ENCODE measurements around the gene TIMM44.

The TIMM44 gene, protein sequence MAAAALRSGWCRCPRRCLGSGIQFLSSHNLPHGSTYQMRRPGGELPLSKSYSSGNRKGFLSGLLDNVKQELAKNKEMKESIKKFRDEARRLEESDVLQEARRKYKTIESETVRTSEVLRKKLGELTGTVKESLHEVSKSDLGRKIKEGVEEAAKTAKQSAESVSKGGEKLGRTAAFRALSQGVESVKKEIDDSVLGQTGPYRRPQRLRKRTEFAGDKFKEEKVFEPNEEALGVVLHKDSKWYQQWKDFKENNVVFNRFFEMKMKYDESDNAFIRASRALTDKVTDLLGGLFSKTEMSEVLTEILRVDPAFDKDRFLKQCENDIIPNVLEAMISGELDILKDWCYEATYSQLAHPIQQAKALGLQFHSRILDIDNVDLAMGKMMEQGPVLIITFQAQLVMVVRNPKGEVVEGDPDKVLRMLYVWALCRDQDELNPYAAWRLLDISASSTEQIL

DNA sequence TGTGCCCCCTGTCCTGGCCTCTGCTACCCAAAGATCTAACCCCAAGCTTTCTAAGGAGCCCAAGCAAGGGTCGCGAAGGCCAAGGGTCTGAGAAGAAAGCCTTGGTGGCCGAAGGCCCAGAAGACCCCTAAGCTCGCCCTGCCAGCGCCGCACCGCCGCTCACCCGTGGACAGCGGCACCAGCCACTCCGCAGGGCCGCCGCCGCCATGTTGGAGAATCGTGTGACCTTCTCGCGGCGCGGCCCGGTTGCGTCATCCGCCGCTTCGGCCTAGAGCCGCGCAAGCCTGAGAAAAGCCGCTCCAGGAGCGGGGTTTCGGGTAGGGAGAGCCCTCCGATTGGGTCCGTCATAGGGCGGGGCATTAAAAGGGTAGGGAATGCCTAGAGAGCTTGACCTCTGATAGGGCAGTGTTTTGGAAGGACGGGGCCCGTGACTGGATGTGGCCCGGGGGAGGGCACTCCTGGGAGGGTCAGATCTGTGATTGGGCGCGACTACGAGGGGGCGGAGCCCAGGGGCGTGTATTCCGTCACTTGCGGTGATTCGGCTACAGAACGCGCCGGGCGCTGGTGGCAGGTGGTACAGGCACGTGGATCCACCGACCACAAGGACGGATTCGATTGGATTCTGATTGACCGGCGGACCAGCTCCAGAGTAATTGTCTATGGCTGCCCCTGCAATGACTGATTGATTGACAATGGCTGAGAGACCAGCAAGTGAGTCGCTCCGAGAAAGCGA lies at the start of gene TIMM44:
Gene TIMM44 (minus strand): TSS at position 223 of the 733 bp plus-strand sequence. CDS start 15 bp downstream, at position 208.
- peak; percentile 95 to 97 (median 96) for DNase-seq

DNA sequence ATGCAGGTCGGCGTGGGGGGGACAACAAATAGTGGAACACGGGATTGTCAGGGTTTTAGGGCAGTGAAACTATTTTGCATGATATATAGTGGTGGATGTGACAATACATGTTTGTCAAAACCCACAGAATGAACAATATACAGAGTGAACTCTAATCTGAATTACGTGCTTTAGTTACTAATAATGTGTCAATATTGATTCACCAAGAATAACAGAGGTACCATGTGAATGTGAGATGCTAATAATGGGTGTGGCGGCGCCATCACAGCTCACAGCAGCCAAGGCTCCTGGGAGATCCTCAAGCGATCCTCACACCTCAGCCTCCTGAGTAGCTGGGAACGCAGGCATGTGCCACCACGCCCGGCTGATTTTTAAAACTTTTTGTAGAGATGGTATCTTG lies 49.1 kb upstream of the TIMM44 start:
- DNase-seq = no peak

DNA sequence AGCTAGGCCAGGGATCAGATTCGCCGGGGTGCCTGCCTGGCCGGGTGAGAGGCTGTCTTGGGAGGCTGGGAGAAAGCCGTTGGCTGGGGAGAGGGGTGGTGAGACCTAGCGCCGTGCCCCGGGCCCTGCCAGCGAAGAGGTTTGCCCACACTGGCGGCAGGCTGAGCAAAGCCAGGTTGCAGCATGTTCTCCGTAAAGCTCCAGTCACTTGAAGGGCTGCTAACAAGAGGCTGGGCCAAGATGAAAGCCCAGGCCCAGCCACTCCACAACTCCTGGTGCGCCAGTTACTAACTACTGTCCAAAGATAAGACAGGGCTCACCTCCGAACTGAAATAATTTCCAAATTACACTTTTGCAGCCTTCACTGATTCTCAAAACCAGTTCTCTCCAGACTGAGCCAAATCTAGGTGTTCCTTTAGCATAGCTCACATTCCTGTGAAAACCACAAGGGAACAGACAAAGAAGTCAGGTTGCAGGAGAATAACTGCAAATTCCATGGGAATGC lies 45.7 kb upstream of the TIMM44 start:
- no peak for DNase-seq

DNA sequence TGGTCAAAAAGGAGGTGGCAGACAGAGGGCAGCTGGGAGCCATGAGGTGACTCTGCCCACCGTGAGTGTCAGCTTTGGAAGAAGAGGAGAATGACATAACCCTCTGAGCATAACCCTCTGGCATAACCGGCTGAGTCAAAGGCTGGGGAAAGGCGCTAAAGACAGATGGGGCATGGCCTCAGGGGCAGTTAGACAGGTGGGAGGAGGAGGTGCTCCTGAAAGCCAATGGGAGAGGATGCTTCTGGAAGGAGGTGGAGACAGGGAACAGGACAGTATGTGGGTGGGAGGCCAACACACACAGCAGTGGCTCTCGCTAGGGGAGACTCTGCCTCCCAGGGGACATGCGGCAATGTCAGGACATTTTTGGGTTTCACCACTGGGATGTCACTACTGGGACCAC lies 44.8 kb upstream of the TIMM44 start:
- no peak for DNase-seq

DNA sequence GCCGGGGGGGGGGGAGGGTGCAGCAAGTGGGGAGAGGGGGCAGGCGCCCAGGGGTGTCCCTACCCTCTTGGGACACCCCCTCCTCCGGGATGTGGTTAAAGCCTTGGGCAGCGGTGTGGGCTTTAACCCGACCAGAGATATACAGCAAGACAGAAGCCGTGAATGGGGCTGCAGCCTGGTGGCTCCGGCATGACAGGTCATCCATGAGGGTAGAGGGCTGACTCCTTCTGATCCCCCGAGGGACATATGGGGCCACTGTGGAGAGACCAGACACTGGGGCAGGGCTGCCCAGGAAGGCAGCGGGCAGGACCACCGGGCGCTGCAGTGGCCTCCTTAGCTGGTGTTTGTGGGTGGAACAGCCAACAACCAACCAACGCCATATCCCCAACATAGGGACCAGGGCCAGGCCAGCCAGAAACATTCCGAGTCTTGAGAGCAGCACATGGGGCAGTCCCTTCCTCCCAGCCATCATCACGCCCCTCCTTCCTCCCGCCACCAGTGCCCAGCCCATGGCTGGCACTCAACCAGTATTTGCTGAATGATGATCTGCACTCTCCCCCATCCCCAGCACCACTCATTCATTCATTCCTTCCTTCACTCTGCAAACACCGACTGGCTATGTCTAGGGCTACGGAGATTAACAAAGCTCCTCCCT lies 43.8 kb upstream of the TIMM44 start:
- no peak for DNase-seq

DNA sequence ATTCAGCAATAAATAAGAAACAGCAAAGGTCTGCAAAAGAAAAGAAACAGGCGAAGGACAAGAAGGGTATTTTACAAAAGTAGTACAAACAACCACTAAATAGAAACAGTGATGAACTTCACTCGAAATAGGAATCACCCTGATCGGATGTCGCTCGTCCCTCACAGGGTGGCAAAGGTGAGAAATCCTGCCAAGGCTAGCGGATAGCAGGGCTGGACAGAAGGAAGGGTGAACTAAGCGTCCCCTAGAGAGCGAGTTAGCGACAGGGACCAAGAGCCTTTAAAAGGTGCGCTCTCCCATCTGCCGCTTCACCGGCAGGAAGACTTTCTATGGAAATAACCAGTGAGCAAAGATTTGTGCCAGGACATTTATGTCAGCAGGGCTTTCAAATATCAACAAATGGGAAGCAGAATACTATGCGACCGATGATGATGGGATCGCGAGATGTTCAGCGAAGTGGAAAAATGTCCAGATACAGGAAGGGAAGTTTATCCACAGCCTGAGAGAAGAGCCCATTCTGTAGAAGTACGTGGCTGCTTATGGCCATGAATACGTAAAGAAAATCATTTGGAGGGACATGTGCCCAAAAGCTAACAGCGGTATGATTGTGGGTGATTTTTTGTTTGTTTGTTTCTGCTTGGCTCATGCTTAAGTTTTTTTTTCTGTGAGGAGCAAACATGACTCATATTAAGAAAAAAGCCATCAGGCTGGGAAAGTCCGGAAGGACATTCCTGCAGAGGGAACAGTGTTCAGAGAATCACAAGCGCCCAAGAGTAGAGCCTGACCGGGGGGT lies 43.1 kb upstream of the TIMM44 start:
- DNase-seq = no peak

DNA sequence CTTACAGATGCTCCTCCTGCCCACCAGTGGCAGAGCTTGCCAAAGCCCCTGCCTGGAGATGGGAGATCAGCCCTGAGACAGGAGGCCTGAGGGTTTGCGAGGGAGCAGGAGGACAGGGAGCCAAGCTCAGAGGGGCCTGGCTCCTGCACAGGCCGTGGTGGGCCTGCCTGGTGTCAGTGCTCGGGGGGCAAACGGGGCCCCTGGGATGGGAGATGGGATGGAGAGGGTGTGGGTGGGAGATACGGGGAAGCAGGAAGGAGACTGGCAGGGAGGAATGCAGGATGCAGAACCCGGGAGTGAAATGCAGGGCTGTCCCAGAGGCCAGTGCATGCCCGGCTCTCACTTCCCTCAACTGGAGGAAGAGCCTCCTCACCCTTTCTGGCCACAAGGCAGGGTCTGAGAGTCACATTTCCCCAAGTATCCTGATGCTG lies 42.0 kb upstream of the TIMM44 start:
- no peak for DNase-seq

DNA sequence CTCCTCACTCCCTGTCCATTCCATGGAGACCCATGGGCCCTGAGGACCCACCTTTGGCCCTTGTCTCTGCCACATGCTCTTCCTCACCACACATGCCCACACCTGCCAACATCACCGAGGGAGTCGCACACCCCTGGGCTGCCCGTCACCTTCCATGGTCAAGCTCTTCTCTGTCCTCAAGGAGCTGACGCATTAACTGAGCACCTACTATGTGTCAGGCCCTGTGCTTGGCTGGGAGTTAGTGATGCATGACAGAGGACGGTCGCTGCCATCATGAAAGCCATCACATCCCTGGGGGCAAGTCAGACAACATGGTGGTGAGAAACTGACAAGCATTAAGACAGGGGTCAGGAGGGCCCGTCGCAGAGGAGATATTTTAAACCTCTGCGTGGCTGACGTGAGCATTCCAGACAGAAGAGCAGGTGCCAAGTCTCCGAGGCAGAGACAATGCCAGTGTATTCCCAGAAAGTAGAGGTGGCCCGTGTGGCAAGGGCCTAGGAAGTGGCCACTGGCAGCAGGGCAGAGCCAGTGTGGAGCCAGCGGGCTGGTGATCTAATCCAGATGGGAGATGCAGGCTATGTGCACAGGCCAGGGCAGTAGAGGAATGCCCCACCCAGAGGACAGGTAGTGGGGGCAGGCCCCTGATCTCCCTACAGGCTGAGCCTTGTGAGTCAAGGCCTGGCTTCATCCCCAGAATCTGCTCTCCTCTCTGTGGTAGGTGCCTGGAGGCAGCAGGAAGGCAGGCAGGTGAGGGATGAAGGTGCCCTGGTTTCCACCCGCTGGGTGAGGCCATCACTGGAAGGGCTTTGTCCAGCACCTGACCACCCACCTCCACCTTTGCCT lies 40.8 kb upstream of the TIMM44 start:
- no peak for DNase-seq

DNA sequence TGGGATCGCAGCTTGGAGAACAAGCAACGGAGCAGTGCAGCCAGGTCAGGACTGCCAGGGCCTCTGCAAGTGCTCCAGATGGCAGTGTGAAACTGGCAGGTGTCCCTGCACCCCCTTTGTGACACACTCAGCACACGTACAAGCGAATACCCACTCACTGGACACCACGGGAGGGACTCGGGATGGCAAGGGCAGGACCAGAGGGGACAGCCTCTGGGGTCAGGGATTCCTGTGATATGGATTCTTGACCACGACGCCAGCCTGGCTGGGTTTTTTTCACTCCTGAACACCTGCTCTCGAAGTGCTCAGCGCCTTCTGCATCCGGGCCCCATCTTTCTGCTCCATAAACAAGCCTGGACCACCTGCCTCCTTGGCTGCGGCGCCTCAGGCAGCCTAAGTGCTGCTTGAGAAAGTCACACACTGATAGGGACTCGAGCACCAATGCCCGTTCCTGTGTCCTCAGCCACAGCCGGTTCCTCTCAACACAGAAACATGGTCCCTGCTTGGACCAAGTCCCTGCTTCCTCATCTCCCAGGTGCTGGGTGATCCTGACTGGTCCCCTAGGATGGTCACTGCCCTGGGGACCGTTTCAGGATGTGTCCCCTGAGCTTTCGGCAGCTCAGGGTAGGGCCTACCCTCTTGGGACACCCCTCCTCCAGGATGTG lies 40.0 kb upstream of the TIMM44 start:
- no peak for DNase-seq

DNA sequence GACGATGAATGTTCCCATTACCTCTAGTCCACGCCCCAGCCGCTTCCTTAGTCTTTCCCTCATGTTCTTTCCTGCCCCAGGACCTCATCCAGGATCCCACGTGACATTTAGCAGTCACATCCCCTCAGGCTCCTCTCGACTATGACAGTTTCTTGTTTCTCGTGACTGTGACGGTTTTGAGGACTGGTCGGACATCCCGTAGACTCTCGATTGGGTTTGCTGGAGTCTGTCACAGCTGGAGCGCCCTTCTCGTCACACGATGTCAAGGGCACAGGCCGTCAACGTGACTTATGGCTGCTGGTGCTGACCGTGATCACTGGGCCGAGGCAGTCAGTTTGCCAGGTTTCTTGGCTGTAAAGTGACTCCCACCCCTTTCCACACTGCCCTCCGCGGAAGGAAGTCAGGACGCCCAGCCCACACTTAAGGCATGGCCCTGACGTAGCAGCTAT lies 39.2 kb upstream of the TIMM44 start:
- DNase-seq = no peak

DNA sequence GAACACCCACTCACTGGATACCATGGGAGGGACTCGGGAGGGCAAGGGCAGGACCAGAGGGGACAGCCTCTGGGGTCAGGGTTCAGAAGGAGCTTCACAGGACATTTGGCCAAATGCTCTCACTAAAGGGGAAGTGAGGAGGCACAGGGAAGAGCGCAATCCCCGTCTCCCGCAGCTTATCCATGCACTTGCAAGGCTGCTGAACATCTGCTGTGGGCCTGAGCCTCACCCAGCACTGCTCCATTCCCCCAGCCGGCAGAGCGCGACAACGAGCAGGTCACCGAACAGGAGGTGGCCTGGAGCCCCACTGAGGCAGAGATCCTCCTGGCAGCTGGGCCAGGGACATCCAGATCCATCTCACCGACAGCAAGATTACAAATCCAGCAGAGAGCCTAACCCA lies 38.6 kb upstream of the TIMM44 start:
- DNase-seq = no peak

DNA sequence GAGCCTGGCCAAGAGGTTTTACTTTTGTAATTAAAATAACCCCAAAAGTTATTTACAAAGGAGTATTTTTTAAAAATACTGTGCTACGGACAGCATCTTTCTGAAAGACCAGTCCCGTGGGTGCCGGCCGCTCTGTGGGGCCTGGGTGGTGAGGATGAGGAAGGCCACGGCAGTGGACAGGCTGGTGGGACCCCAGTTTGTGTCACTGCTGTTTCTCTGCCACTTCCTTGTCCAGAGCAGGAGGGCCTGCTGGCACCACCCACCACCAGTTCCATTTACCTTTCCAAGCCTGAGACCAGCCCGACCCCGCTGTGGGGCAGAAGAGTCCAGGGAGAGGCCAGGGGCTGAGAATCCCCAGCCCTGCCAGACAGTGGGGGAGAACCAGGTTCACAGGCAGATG lies 38.2 kb upstream of the TIMM44 start:
- no peak for DNase-seq

DNA sequence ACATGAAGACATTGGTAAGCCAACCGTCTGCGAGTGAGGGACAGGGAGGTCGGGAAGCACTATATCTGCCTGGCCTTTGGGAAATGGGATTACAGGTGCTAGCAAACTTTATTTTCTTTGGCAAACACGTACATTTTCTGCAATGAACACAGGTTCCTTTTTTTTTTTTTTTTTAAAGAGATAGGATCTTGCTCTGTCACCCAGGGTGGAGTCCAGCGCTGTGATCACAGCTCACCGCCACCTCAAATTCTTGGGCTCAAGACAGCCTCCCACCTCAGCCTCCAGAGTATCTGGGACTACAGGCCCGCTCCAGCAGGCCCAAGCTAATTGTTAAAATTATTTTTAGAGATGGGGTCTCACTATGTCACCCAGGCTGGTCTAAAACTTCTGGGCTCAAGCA lies 37.7 kb upstream of the TIMM44 start:
- no peak for DNase-seq

DNA sequence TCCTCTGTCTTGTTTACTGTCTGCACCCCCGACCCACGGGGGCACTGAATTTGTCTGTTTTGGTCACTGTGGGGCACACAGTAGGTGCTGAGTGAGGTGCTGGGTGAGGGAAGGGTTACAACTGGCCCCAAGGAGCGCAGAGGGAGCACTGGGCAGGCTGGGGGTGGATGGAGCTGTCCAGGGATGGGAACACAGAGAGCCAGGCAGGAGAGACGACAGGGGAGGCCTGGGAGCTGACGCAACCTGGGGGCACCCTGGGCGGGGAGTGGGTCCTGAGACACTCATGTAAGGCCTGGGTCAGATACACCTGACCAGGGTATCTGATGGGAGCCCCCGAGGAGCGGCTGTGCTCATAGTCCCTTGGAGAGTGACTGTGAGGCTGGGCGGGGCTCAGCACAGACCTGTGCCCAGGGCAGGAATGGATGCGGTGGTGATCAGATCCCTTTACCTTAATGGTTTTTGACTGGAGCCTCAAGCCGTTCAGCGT lies 37.2 kb upstream of the TIMM44 start:
- no peak for DNase-seq

DNA sequence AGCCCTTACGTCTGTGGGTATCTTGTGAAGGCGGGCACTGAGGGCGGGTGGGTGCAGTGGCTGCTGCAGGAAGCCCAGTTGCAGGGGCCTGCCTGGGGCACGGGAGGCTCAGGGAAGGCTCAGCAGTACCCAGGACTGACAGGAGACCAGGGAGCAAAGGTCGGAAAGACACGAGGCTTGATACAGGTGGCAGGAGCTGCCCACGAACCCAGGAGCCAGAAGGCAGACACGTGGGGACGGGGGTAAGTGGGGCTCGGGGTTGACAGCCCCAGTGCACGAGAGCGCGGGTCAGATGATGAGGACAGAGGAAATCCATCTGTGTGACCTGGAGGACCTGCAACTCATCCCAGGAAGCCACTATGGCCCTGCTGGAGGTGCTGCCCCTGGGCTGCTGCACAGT lies 36.7 kb upstream of the TIMM44 start:
- no peak for DNase-seq

DNA sequence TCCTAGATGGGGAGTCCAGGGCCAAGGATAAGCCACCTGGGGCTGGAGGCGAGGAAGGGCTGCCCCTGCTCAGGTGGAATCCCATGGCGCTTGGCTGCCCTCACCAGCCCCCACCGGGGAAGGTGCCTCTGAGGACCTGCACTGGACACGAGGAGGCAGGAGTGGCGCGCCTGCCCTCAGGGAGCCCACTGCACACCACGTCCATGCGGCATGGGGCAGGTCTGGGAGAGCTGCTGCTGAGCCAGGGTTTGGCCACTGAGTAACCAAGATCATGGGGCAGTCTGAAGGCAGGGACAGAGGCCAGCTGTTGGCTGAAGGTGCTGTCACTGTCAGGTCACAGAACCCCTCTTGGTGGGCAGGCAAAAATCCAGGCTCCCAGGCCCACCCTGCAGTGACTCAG lies 36.1 kb upstream of the TIMM44 start:
- no peak for DNase-seq

DNA sequence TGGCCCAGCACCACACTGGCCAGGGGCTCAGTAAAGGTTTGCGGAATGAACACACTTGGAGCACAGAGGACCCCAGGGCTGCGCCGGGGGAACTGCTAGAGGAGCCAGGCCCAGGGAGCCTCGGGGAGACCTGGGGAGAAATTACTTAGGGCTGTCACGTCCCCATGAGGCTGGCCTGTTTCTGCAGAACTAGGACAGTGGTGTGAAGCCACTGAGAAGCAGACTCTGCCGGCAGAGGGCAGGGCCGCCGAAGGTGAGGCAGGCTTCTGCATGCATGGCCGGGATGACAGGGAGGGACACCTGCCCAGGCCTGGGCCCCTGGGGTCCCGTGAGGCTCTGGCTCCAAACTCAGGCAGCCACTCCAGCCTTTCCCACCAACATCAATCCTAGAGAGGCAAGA lies 35.5 kb upstream of the TIMM44 start:
- no peak for DNase-seq

DNA sequence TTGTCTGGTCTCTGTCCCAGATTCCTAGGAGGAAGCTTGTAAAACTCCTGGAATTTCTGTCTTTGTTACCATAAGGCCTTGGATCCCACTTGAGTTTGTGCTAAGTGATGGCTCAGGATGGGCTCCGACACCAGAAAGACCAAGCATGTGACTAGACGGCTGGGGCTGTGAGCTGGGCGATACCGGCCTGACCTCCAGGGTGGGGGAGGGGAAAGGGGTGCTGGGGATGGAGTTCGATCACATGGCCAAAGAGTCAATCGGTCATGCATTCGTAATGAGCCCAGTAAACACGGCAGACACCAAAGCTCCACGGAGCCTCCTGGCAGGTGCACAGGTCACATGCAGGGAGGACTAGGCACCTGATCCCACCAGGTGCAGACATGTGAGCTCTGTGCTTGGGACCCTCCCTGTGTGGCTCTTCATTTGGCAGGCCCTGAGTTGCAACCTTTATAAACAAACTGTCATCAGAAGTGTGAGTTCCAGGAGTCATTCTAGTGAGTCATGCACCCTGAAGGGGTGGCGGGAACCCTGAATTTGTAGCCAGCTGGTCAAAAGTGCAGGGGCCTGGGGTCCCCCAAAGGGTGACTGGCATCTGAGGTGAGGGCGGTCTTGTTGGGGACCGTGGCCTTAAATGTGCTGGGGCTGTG lies 34.8 kb upstream of the TIMM44 start:
- DNase-seq = no peak

DNA sequence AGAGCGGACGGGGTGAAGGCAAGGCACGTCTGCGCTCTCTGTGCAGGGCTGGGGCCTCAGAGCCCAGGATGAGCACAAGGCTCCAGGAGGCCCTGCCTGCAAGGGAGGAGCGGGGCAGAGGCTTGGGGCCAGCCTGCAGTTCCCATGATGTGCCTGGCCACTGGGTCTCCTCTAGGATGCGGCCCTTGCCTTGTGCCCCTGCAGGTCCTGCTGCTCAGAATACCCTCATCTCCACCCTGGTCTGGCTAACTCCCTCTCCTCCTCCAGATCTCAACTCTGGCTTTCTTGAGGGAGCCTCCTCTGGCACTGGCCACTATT lies 34.2 kb upstream of the TIMM44 start:
- DNase-seq = no peak

DNA sequence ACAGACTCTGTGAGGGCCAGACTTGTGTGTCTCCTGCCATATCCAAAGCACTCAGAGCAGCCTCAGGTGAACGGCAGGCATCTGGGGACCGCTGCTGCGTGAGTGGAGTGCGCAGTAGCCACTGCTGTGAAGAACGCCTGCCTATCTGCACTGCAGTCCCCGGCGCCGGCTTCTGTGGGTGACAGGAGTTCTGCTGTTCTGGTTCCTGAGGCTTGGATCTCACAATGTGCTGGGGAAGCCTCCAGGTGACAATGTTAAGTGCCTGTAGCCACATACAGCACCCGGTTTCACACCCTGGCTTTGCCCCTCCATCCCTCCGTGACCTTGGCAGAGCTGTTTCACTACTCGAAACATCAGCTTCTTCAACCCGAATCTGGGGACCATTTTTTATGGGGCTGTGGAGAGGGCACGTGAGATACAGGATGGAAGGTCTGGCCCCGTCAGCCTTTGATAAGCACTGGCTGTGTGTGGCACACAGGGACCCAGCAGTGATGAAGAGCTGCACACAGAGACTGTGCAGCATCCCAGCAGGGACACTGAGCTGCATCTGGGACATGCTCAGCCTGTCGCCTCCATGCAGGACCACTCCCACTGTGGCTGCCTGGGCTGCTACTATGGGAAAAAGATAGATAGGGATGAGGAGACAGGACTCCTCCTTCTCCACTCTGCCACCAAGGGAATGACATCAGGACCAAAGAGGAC lies 33.7 kb upstream of the TIMM44 start:
- no peak for DNase-seq

All from activated naive CD4-positive, alpha-beta T cell (primary cell).